ENCODE results near the gene PDGFRB.

Gene PDGFRB

DNA sequence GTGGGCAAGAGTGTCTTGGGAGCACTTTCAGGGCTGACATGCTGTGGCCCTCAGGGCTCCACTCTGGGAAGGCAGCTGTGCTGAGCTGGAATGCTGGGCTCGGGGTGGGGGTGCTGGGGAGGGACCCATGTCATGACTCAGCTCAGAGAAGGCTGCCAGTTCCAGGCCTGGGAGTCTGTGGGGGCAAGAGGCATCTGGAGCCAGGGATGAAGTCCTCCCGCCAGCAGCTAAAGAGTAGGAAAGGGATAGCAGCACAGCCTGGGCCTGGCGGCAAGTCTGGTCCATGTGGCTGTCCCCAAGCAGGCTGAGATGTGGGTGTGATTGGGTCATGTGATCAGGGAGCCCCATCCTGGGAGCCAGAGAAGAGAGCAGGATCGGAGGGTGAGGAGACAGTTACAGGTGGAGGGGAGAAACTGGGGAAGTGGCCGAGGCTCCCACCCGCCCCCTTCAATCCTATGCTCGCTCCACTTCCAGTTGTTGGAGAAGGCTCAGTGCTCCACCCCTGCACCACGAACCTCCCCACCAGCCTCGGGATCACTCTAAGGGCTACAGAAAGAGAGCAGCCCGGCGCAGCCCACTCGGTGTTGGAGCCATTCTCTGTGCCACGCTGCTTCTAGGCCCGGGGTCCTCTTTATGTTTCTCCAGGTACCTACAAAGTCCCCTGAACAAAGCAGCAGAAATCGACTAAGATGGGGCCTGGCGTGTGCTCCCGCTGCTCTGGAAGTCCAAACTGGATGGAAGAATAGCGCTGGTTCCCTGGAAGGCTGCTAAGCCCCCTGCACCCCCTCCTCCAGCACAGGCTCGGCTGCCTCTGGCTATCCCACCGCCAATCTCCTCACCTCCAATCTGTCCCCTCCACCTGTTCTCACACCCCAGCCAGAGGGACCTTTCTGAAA is 12.0 kb downstream of the PDGFRB start:
- DNase-seq: no peak

DNA sequence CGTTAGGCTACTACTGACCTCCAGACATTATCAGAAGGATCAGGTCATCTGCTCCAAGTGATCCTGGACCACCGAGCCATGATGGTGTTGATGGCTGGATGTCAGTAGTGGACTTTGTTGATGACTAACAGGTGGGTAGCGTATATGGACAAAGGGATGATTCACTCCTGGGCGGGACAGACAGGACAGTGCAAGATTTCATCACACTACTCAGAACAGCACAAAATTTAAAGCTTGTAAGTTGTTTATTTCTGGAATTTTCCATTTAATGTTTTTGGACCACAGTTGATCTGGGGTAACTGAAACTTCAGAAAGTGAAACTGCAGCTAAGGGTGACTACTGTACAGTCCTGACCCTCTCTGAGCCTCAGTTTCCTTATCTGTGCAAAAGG is 12.7 kb downstream of the PDGFRB start:
- DNase-seq: no peak

DNA sequence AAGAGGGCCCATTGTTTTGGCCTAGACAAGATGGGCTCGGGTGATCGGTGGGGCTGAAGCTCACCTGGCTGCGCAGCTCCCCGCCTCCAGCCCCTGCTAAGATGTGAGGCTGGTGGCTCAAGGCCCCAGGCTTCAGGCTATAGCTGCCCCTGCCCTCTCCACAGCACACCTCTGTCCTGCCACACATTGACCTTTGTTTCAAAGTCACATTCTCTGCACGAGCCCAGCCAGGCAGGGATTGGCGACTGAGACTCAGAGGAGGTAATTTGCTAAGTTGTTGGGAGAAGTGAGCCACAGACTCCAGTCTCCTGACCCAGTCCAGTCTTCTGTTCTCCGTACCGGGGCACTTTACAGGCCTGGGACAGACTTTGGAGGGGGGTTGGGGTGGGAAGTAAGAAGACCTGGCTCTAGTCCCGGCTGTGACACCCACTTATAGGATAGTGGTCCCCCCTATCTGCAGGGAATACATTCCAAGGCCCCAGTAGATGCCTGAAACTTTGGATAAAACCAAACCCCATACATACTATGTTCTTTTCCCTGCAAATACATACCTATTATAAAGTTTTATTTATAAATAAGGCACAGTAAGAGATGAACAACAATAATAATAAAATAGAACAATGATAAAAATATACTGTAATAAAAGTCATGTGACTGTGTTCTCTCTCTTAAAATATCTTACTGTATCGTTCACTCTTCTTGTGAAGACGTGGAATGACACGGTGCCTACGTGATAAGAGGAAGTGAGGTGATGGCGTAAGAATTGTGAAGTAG is 13.3 kb downstream of the PDGFRB start:
- no peak for DNase-seq

DNA sequence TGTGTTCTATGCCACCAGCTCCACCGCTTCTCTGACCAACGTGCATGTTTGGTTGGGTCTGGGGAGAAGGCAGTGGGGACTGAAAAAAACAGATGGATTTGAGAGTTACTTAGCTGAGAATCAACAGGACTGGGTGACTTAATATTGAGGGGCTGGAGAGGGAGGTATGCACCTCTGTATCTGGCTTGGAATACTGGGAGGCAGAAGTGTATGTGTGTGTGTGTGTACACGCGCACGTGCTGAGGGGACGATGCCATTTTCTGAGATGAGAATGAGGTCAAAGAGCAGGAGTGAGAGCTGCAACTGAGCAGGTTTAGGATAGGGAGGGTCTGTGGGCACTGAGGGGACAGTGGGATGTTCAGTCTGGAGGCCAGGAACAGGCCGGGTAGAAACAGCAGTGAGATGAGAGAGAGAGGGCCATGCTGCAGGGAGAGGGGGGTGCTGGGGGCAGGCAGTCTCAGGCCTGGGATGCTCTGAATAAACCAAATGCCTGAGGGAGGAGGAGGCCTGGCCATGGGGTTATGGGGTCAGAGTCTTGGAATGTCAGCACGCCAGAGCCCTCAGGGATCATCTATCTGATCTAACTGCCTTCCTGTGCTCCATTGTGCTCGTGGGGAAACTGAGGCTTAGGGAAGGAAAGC is 14.0 kb downstream of the PDGFRB start:
- no peak for DNase-seq

DNA sequence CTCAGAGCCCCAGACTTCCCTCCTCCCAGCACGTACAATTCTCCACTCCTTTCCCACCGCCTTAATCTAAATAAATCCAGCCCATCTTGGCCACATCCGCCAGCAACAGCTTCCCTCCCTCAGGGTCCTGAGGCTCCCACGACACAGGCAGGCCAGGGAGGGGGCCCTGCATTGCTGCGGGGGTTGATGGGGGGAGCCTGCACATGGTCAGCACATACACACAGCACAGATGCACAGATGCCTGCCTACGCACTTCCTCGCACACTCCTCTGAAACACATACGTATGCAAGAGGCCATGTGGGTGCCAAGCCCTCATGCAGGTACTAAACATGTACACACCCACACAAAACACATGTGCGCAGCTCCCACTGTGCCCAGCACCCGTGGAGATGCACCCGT is 14.8 kb downstream of the PDGFRB start:
- DNase-seq: no peak

DNA sequence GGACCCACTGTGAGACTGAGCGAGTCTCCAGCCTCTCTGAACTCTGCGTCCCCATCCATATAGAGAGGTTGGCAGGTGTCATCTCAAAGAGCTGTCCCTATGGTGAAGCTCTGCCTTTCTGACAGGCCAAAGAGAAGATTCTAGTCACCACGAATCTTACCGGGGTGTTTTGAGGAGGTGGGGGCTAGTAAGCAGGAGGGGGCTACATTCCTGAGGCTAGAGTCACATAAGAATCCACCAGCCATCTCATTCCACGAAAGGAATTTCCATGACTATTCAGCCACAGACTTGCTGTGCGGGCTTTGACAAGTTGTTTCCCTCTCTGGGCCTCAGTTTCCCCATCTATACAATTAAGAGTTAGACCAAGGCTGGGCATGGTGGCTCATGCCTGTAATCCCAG is 16.3 kb downstream of the PDGFRB start:
- no peak for DNase-seq

DNA sequence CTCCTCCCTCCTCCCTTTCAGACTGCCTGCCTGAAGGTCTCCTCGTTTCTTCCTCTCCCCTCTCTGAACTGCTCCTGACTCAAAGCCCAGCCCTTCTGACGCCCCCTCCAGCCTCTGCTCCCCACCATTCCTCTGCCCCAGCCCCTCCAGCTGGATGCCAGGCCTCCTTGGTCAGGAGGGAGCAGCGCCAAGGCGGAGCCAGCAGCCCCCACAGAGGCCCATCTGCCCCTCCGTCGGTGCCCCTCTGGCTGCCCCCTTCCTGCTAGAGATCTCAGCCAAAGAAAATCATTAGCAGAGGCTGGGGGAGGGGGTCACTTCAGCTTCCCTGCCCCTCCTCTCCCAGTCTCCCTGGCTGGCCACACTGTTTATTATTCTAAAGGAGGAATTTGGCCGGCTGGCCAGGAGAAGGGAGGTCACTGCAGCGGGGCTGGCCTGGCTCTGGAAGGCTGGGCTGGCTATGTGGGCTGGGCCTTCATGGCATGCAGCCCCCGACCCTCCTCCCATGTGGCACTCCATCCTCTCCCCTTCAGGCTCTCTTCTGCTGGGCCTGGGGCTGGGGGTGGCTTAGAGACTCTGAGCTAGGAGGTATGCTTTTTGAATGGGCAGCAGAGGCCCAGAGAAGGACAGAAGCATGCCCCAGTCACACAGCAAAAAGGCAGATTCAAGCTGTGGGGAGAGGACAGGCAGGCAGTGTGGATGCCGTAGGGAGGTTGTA is 16.9 kb downstream of the PDGFRB start:
- no peak for DNase-seq

DNA sequence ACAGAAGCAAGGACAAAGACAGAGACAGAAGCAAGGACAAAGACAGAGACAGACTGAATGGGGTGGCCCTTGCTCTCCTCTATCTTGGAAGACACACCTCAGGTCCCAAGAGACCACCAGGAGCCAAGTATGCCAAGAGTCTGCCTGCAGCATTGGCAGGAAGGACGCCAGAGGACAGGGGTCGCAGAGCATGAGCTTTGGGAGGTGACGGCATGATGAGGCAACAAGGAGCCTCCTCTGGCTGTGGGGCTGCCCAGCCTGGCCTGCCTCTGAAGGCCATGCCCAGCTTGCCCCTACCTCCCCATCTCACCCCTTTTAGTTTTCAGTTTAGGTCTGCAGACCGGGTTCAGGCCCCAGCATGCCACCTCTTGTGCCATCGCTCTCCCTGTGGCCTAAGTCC is 17.6 kb downstream of the PDGFRB start:
- DNase-seq: no peak

DNA sequence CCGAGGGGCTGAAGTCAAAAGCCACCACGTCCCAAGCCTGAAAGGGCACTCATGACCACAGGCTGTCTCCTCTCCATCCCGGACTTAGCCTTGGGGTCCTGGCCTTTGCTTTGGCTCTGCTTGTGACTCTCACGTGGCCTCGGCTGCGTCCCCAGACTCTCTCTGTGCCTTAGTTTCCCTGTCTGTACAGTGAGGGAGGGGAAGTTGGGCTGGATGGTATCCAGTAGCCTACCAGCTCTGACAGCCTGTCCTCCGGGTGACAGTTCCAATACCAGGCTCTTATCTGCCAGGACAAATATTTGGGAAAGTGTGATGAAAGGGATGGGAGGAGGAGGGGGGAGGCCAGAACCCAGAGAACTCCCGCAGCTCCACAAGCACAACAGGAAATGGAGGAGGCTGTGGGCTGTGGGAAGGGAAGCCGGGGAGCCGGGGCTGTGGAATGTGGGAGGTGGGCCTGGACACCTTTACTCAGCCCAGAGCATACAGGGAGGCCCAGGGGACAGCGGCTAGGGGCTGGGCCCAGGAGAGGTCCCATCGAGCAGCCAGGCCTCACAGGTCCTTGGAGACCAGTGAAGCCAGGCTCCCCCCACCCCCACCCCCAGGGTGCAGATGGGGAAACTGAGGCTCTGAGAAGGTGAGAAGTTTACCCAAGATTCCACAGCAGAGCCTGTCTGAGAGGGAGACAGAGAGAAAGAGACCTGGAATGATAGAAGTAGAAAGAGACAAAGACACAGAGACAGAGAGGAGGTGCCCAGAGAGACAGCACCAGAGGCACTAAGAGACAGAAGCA is 18.3 kb downstream of the PDGFRB start:
- DNase-seq: no peak

DNA sequence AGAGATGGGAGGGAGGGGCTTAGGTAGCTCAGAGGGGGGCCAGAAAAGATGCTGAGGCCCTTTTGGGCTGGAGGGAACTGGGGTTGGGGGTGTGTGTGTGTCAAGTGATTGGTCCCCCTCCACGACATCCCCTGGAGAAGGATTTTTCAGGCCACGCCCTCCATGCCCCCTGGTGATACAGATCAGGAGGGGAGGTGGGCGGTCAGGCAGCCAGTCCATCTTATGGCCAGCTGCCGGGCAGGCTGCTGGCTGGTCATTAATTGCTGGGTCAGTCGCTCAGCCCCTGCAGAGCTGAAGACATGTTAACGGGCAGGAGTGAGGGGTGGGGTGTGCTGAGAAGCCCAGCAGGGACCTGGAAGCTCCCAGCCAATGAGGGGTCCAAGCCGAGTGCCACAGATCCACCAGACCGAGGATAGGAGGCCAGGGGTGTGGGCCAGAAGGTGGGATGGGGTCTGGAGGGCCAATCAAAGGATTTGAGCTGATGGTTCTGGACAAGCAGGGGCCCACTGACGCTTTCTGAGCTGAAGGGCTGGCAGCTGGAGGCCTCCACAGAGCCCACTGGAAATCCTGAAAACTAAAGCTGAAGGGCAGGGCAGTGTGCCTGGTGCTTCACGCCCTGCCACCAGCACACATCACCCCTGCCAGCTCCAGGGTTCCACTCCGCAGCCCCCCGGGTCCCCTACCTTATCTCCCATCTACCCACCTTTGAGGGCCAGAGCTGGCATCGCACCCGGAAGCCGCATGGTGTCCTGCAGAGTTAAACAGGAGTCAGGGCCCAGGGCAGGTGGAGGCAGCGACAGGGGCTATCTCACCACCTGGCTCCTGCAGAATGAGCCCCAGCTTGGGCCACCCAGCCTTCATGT is 19.1 kb downstream of the PDGFRB start:
- DNase-seq: no peak

DNA sequence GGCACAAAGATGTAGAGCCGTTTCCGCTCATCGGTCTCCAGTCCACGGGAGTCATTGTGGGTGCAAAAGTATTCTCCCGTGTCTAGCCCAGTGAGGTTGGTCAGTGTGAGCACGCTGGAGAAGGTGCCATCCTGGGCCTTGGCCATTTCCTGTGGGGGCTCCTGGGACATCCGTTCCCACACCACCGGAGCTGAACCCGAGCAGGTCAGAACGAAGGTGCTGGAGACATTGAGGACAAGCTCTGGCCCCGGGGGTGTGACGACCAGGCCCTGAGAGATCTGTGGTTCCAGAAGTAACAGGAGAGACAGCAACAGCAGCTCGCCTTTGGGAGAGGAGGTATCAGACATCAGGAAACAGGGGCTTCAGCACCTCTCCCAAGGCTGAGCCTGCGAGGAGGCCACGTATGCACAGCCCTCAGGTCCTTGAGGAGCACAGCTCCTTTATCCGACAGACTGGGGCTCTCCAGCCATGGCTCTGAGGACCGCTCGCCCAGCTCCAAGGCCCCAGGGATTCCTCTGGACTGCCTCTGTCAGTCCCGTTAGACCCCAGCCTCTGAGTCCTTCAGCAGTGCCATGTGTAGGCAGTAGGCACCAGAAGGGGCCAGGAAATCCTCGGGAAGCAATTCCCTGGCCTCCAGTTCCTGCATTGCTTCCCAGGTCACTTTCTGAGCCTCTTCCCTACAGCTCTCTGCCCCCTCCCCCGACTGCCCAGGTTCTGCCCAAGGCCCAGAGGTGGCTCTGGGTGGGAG is 19.9 kb downstream of the PDGFRB start:
- DNase-seq: no peak

DNA sequence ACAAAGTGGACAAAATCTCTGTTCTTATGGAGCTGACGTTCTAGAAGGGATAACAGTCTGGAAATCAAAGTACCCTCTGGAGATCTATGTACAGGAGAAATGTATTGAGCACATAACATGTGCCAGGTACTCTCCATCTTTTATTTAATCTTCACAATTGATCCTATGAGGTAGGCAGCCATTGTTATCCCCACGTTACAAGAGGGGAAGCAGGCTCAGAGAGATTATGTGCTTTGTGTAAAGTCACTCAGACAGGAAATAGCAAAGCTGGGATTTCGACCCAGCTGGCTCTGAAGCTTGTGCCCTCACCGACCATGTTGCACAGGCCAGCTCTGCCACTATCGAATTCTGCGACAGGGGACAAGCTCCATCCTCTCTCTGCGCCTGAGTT is 21.5 kb downstream of the PDGFRB start:
- no peak for DNase-seq

DNA sequence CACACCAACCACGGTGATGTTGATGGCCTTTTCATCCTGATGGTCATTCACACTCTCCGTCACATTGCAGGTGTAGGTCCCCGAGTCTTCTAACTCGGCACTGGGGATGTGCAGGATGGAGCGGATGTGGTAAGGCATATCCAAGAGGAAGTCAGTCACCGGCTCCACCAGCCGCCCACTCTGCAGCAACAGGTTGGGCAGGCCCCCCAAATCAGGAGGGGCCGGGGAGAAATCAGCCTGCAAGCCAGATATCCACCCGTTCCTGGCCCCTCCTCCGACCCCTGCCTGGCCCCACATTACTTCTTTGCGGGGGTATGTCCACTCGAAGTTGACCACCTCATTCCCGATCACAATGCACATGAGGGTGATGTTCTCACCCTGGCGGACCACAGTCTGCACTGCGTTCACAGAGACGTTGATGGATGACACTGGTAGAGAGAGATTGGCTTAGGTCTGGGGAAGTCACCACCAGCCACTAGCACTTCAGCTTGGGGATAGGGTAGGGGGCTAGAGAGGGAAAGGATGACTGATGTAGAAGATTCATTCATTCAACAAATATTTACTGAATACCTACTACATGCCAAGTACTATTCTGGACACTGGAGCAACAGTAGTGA is 22.0 kb downstream of the PDGFRB start:
- no peak for DNase-seq

DNA sequence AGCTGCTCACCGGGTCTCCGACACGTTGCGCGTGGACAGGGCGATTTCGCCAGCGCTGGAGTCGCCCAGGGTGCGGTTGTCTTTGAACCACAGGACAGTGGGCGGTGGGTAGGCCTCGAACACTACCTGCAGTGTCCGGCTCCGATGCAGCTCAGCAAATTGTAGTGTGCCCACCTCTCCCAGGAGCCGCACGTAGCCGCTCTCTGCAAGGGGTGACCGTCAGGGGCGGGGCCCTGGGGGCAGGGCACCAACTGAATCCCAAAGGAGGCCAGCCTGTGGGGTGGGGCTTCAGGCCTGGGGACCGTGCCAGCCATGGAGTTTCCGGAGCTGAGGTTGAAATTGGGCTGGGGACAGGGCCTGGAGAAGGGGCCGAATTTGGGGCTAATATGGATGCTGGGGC is 22.9 kb downstream of the PDGFRB start:
- no peak for DNase-seq

DNA sequence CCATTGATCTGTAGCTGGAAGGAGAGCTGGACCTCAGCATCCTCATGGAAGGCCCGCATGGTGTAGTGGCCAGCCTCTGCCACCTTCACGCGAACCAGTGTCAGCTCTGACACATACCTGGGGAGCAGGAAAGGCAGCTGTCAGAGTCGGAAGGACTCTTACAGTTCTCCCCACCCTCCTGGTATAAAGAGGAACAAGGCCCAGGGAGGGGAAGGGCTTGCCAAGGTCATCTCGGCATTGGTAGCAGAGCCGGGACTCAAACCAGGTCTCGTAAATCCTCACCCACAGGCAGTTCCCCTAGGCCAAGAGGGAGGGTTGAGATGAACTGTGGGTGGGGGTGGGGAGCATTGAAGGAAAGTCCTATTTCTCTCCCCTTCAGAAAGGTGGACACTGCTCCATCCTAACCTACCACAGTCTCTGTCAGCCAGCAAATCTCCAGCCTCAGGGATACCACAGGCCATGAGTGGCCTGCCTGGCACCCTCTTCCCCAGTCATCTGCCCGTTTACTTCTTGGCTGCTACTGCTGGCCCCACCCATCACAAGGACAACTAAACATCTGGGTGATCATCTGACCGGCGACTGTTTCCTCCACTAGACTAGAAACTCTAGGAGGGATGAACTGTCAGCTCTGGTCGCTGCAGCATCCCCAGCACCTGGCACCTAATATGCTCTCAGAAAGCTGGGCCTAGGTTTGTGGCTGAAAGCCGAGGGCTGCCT is 23.5 kb downstream of the PDGFRB start:
- no peak for DNase-seq

DNA sequence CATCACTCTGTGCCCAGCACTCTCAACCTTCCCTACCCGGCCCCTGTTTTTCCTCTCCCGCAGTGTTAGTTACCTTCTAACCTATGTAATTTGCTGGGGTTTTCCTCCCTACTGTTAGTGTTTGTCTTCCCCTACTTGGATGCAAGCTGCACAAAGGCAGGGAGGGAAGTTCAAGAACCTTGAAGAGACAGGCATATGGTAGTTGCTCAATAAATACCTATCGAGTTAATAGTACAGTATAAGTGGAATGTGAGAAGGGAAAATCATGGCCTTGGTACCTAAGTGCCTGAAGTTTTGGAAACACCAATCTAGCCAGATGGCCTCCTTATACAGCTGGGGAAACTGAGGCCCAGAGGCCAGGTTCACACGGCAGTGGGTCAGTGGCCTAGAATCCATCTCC is 24.2 kb downstream of the PDGFRB start:
- DNase-seq: no peak

DNA sequence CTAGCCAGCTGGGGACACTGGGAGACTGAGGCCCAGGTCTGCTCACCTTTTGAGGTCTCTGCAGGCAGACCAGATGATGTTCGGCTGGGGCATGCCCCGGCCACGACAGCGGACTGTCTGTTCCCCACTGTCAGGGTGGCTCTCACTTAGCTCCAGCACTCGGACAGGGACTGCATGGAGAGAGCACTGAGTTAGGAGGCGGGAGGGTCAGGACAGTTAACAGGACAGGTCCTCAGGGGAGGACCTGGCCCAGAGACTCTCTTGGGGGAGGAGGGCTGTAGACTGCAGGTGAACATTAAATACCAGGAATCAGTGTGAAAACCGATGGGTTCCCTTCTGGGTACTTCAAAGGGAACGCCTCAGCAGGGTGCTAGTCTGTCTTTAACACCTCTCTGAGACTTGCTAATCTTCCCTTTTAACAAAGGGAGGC is 25.1 kb downstream of the PDGFRB start:
- DNase-seq: no peak

DNA sequence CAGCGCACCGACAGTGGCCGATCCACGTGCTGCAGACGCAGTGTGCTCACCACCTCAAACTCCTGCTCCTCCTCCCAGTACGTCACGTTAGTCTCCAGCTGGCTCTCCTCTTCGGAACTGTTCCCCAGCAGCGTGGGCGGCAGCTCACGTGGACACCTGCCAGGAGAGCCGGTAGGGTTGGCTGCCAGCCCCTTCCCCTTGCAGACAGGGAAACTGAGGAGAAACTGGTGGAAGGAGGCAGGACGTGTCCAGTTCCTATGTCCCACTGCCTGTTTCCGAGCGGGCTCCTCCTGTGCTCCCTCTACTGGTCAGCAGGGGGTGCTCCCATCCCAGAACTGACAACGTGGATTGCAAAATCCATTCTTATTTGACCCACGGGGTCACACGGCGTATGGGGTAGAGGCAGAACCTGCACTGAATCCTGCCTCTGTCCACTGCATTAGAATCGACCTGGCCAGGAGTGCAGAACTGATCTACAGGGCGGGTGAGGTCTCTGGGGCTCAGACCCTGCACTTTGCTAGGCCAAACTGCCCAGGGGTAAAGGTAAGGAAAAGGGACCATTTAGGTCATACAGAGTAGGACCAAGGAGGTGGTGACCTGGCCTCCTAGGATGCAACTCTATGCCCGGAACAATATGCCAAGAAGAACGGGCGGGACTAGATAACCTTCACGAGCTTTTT is 25.7 kb downstream of the PDGFRB start:
- peak; percentile 28 for DNase-seq

DNA sequence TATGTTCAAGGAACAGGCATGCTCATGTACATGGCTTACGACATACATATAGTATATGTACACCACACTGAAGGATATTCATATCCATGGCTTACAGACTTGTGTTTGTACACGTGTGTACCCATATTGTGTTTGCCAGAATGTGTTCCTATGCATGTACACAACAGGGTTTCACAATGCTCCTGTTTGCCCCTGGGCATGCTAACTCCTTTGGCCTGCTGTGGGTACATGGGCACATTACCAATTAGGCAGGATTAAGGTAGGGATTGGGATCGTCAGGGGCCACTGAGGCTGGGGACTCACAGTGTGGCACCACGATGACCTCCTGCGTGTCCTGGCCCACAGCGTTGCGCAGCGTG is 26.2 kb downstream of the PDGFRB start:
- no peak for DNase-seq
